ENCODE measurements around the gene PPP1R15B. TPM values are rescaled to one million over a fixed set of nuclear protein-coding genes. Genes with fewer than 3 reads are reported as not detected.

PPP1R15B gene
- total RNA-seq, 3 donors from 2014 or later, result 71.7 to 80.1 (median 72.9) TPM

DNA sequence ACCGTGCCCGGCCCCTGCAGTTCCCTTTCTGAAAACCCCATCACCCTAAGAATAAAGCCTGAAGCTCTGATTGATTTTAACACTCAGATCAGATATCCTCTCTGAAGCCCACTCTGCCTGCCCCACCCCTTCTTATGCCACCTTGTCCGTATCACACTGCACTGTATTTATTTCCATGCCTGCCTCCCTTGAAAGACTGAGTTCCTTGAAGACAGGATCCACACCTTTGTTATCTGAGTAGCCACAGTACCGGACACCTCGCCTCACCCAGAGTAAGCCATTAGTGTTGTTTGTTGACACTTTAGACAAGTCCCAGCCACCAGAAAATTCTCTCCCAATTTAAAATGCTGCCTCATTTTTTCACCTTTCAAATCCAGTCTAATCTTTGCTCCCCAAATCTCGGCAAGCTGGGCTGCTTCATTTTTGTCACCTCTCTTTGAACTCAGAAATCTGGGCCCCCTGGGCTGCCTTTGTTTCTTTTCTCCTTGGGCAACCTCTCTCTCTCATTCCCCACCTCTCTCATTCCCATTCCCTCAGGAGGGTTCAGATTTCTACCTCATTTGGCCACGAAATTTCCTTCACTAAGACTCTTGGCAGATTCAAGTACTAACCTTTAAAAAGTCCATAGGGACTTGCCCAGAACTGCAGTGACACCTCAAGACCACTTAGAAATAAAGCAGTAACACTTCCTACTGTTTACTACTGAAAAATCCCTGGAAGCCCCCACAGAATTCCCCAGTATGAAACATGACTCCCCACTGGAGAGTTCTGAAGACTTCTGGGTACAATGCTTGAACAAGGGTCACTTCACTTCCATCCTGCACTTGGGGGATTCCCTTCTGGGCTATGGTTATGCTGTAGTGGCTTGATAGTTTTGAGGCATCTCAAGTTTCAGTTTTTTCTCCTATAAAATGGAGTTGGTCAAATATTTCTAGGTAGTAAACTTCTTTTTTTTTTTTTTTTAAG is 8.7 kb upstream of the PPP1R15B start:
- peaks cover 31% of the 10 kb centered on the region for H3K4me1 Mint-ChIP-seq (ENCODE audit: low read depth)
- H3K36me3 Mint-ChIP-seq (ENCODE audit: insufficient read depth), result peaks cover 9% of the 10 kb centered on the region
- H3K9me3 Mint-ChIP-seq, result no peaks in the 10 kb centered on the region
- no peak overlapping the region for H3K4me3 Mint-ChIP-seq
- no peaks in the 10 kb centered on the region for H3K27me3 Mint-ChIP-seq (ENCODE audit: low read depth)
- ATAC-seq, result no peak
- DNase-seq, result no peak

DNA sequence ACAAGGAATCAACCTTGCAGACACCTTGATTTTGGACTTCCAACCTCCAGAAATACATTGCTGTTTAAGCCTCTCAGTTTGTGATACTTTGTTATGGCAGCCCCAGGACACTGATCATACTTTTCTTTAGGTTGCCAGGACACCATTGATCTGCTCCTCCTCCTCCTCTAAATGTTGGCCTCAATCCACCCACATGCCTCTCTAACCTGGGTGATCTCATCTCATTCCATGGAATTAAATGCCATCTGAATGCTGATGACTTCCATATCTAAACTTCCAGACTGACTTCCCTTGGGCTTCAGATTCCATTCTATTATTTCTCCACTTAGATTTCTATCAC is 7.4 kb upstream of the PPP1R15B start:
- ATAC-seq (no peak), DNase-seq (no peak)
- Mint-ChIP-seq H3K9me3 (no peaks in the 10 kb centered on the region), H3K4me3 (no peak overlapping the region), H3K27me3 (ENCODE audit: low read depth) (no peaks in the 10 kb centered on the region), H3K36me3 (ENCODE audit: insufficient read depth) (peaks cover 4% of the 10 kb centered on the region), H3K4me1 (ENCODE audit: low read depth) (peaks cover 31% of the 10 kb centered on the region)

- Mint-ChIP-seq H3K9me3 (no peaks in the 10 kb centered on the region), H3K4me1 (ENCODE audit: low read depth) (peaks cover 31% of the 10 kb centered on the region), H3K27me3 (ENCODE audit: low read depth) (no peaks in the 10 kb centered on the region), H3K4me3 (no peak overlapping the region), H3K36me3 (ENCODE audit: insufficient read depth) (no peaks in the 10 kb centered on the region)
- DNase-seq (no peak), ATAC-seq (no peak)
Measured at GRCh38 chr1:204418174-204419063, 6.8 kb upstream of the PPP1R15B start.

GRCh38 chr1:204417074-204417997 is 5.7 kb upstream of the PPP1R15B start:
- peak; percentile 25 for DNase-seq
- H3K4me1 Mint-ChIP-seq (ENCODE audit: low read depth), result peaks cover 36% of the 10 kb centered on the region
- peak; percentile 90 to 95 for ATAC-seq
- H3K36me3 Mint-ChIP-seq (ENCODE audit: insufficient read depth), result no peaks in the 10 kb centered on the region
- no peaks in the 10 kb centered on the region for H3K27me3 Mint-ChIP-seq (ENCODE audit: low read depth)
- no peaks in the 10 kb centered on the region for H3K9me3 Mint-ChIP-seq
- peak overlapping the region; percentile 39 for H3K4me3 Mint-ChIP-seq

- Mint-ChIP-seq H3K27me3 (ENCODE audit: low read depth) (no peaks in the 10 kb centered on the region), H3K36me3 (ENCODE audit: insufficient read depth) (no peaks in the 10 kb centered on the region), H3K4me1 (ENCODE audit: low read depth) (peaks cover 39% of the 10 kb centered on the region), H3K9me3 (no peaks in the 10 kb centered on the region), H3K4me3 (peak overlapping the region; percentile 29)
- DNase-seq (no peak), ATAC-seq (no peak)
Measured at GRCh38 chr1:204416589-204417073, 5.0 kb upstream of the PPP1R15B start.

- Mint-ChIP-seq H3K36me3 (ENCODE audit: insufficient read depth) (peaks cover 3% of the 10 kb centered on the region), H3K27me3 (ENCODE audit: low read depth) (no peaks in the 10 kb centered on the region), H3K4me3 (no peak overlapping the region)
Measured at GRCh38 chr1:204415351-204415750, 3.7 kb upstream of the PPP1R15B start.

GRCh38 chr1:204414016-204414415 is 2.4 kb upstream of the PPP1R15B start:
- peaks cover 12% of the 10 kb centered on the region for H3K36me3 Mint-ChIP-seq (ENCODE audit: insufficient read depth)
- no peak overlapping the region for H3K4me3 Mint-ChIP-seq

More at GRCh38 chr1:204415351-204415750, 3.7 kb upstream of the PPP1R15B start:
- DNase-seq, result no peak
- ATAC-seq, result no peak
- no peaks in the 10 kb centered on the region for H3K9me3 Mint-ChIP-seq
- H3K4me1 Mint-ChIP-seq (ENCODE audit: low read depth), result peaks cover 37% of the 10 kb centered on the region

DNA sequence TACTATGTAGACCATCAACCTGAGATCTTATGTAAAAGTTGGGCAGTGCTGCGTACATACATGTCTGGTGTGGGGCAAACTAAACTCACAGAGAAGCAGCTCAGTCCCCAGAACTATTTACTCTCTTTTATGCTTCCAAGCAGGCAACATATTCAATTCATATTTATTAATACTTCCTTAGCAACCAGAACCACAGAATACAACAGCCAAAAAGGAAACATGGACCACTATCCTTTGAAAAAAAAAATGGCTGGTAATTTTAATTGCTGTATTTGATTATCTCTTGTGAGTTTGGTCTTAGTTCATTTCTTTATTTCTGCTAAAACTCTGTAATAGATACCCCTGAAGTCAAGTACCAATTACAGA is 1.5 kb upstream of the PPP1R15B start:
- no peaks in the 10 kb centered on the region for H3K27me3 Mint-ChIP-seq (ENCODE audit: low read depth)
- DNase-seq (no peak), ATAC-seq (no peak)
- peaks cover 26% of the 10 kb centered on the region for H3K4me1 Mint-ChIP-seq (ENCODE audit: low read depth)
- H3K4me3 Mint-ChIP-seq, result peak overlapping the region; percentile 58
- peaks cover 16% of the 10 kb centered on the region for H3K36me3 Mint-ChIP-seq (ENCODE audit: insufficient read depth)
- H3K9me3 Mint-ChIP-seq, result no peaks in the 10 kb centered on the region

More at GRCh38 chr1:204414016-204414415, 2.4 kb upstream of the PPP1R15B start:
- Mint-ChIP-seq H3K9me3 (no peaks in the 10 kb centered on the region), H3K4me1 (ENCODE audit: low read depth) (peaks cover 30% of the 10 kb centered on the region), H3K27me3 (ENCODE audit: low read depth) (no peaks in the 10 kb centered on the region)
- no peak for ATAC-seq
- no peak for DNase-seq

DNA sequence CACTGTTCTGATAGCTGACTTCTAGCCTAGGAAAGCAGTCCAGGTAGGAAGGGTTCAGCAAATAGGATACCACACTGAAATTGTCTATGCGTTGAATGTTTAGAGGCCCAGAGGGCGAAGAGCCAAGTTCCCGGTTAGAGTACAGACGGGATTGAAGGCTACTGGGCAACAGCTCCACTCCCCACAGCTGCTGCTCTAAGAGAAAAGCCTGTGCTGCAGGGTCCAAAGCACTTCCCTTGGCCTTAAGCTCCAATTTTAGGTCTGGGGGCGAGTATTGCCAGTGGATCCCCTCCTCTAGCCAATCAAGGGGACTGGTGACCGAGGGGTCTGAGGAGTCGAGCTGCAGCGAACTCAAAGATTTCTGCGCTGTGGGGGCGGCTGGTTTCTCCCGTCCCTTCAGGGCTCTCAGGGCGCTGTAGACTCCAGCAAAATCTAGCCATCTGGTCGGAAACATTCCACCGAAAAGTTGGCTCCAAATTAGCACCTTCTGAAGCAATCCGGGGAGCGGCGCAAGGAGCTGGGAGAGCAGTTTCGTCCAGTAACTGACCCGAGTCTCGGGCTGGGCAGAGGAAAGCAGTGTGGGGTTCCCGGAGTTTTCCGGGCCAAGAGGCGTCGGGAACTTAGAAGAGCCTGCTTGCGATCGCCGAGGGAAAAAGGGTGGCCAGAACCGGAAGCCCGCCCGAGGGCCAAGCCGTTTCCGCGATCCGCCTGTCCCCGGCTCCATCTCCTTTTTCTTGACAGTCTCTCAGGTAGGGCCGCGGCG is 748 bp downstream of the PPP1R15B start:
- peaks cover 12% of the 10 kb centered on the region for H3K4me1 Mint-ChIP-seq (ENCODE audit: low read depth)
- ATAC-seq (peak; percentile 38 to 48), DNase-seq (no peak)
- no peaks in the 10 kb centered on the region for H3K27me3 Mint-ChIP-seq (ENCODE audit: low read depth)
- peaks cover 26% of the 10 kb centered on the region for H3K36me3 Mint-ChIP-seq (ENCODE audit: insufficient read depth)
- no peaks in the 10 kb centered on the region for H3K9me3 Mint-ChIP-seq
- H3K4me3 Mint-ChIP-seq, result peak overlapping the region; percentile 99

DNA sequence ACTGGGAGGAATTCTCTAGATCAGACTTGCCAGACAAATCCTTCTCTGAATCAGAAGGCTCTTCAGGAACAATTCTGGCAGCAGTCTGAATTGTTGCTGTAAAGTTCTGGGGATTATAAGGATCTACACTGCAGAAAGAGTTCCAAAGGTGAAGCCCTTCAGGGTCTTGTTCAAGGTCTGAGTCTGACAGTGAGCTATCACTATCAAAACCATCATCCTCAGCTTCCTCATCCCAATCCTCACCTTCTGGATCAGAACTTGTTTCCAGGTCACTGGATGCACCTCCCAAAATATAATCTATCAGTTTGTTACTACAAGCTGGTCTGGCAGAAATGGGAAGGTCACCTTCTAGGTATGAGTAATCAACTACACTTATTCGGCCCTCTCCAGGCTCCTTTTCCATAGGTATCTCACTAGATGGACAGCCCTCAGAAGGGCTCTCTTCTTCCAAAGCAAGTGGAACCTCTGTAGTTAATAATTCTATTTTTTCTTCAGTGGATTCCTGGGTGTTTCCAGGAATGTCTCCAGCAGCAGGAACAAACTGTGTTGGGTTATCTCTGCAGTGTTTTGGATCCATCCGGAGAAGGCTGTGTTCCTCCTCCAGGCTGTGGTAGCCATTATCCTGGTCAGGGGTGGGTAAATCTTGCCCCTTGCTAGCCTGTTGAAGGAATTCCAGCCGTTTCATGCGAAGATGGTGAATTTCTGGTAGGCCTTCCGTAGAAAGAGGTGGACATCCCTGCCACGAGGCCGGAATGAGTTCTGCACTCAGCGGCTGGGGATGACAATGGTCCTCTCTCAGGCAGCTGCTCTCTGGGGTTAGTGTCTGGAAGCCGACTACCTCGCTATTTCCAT is 1.6 kb downstream of the PPP1R15B start:
- DNase-seq (no peak), ATAC-seq (no peak)
- Mint-ChIP-seq H3K9me3 (no peaks in the 10 kb centered on the region), H3K36me3 (ENCODE audit: insufficient read depth) (peaks cover 29% of the 10 kb centered on the region), H3K4me1 (ENCODE audit: low read depth) (peaks cover 14% of the 10 kb centered on the region), H3K27me3 (ENCODE audit: low read depth) (no peaks in the 10 kb centered on the region), H3K4me3 (peak overlapping the region; percentile 99)

- peaks cover 36% of the 10 kb centered on the region for H3K36me3 Mint-ChIP-seq (ENCODE audit: insufficient read depth)
- no peaks in the 10 kb centered on the region for H3K27me3 Mint-ChIP-seq (ENCODE audit: low read depth)
- H3K4me3 Mint-ChIP-seq, result peak overlapping the region; percentile 99
- peaks cover 22% of the 10 kb centered on the region for H3K4me1 Mint-ChIP-seq (ENCODE audit: low read depth)
- ATAC-seq (no peak), DNase-seq (no peak)
- H3K9me3 Mint-ChIP-seq, result no peaks in the 10 kb centered on the region
Measured at GRCh38 chr1:204409123-204409522, 2.5 kb downstream of the PPP1R15B start.

GRCh38 chr1:204408602-204409001 is 3.0 kb downstream of the PPP1R15B start:
- H3K9me3 Mint-ChIP-seq, result no peaks in the 10 kb centered on the region
- peaks cover 41% of the 10 kb centered on the region for H3K36me3 Mint-ChIP-seq (ENCODE audit: insufficient read depth)
- peak overlapping the region; percentile 99 for H3K4me3 Mint-ChIP-seq
- ATAC-seq, result no peak
- no peak for DNase-seq
- H3K27me3 Mint-ChIP-seq (ENCODE audit: low read depth), result no peaks in the 10 kb centered on the region
- H3K4me1 Mint-ChIP-seq (ENCODE audit: low read depth), result peaks cover 28% of the 10 kb centered on the region

All from activated T-cell treated with anti-CD3 and anti-CD28 coated beads, Interleukin-2, amount 50 U/mL, for 4 hours (primary cell).